ENCODE results near the gene SCNN1A. TPM values are rescaled to one million over a fixed set of nuclear protein-coding genes. Genes with fewer than 3 reads are reported as not detected.

Gene SCNN1A
- total and polyA plus RNA-seq, 2 of the 13 experiments (the other 11 are each of a cell fraction or from before 2014, with no cell fraction given): 1.5 to 14.6 TPM

- TF ChIP-seq TBL1XR1 (IDR thresholded peaks at IDR 0.05; ENCODE audit: borderline replicate concordance, low read length, partially characterized antibody): no peak
- 0 out of 2 replicates have a peak, but pooled peaks have one; percentile 25 for TF ChIP-seq TFE3 (CRISPR knock-in tag; IDR thresholded peaks at IDR 0.05)
- TF ChIP-seq BRD4 (CRISPR knock-in tag; IDR thresholded peaks at IDR 0.05): peak; percentile 55; the same call in 1 of the 2 replicates
- TF ChIP-seq NFKB2 (CRISPR knock-in tag; IDR thresholded peaks at IDR 0.05; ENCODE audit: borderline replicate concordance): 0 out of 2 replicates have a peak, but pooled peaks have one; percentile 33
- no peak for TF ChIP-seq SKIL (CRISPR knock-in tag; IDR thresholded peaks at IDR 0.05; ENCODE audit: borderline replicate concordance)
- TF ChIP-seq HNF4A (CRISPR knock-in tag; IDR thresholded peaks at IDR 0.05): 0 out of 2 replicates have a peak, but pooled peaks have one; percentile 13
- TF ChIP-seq HOMEZ (CRISPR knock-in tag; IDR thresholded peaks at IDR 0.05; ENCODE audit: low read depth): 0 out of 2 replicates have a peak, but pooled peaks have one; percentile 31
- no peak for TF ChIP-seq CREB3 (CRISPR knock-in tag; IDR thresholded peaks at IDR 0.05)
- TF ChIP-seq CREB1 (IDR thresholded peaks at IDR 0.05): no peak
- TF ChIP-seq CREB1 (CRISPR knock-in tag; IDR thresholded peaks at IDR 0.05): no peak
- TF ChIP-seq MXD4 (CRISPR knock-in tag; IDR thresholded peaks at IDR 0.05): peak; percentile 39
- peak; percentile 47; the same call in 1 of the 2 replicates for TF ChIP-seq ZNF788 (CRISPR knock-in tag; IDR thresholded peaks at IDR 0.05; ENCODE audit: borderline replicate concordance)
- TF ChIP-seq THAP11 (CRISPR knock-in tag; IDR thresholded peaks at IDR 0.05): 0 out of 2 replicates have a peak, but pooled peaks have one; percentile 15
- TF ChIP-seq ZNF605 (CRISPR knock-in tag; IDR thresholded peaks at IDR 0.05): 0 out of 2 replicates have a peak, but pooled peaks have one; percentile 20
- 0 out of 2 replicates have a peak, but pooled peaks have one; percentile 31 for TF ChIP-seq ZFP91 (CRISPR knock-in tag; IDR thresholded peaks at IDR 0.05; ENCODE audit: borderline replicate concordance)
- peak; percentile 61; the same call in 1 of the 2 replicates for TF ChIP-seq ZNF574 (CRISPR knock-in tag; IDR thresholded peaks at IDR 0.05)
- TF ChIP-seq POLR2G (IDR thresholded peaks at IDR 0.05; ENCODE audit: low read depth, low read length): peak; percentile 64
These were observed 911 bp upstream of the SCNN1A start (continued) for GRCh38 chr12:6376079-6376869.

All from HepG2 (cell line).